GM19455 (cell line): ENCODE data around the gene BICC1.
"Not testable (repeated sequence)": the region's sequence is repeated elsewhere in the genome, so short reads cannot be mapped to it uniquely, and the experiment has no call there.

ENCODE experiments used
- ATAC-seq: cut with Tn5 transposase; IDR thresholded peaks from one replicate; pipeline ENCODE4 v1.9.1; 2021; ENCODE audit not compliant: unreplicated experiment

BICC1 gene

GRCh38 chr10:58597211-58597610 is 84.5 kb downstream of the BICC1 start:
- not testable (repeated sequence) for ATAC-seq

- ATAC-seq = no peak
Measured at GRCh38 chr10:58599927-58600553, 87.4 kb downstream of the BICC1 start.

- ATAC-seq = no peak
Measured at GRCh38 chr10:58608351-58608750, 95.7 kb downstream of the BICC1 start.

- ATAC-seq = no peak
Measured at GRCh38 chr10:58608826-58609531, 96.3 kb downstream of the BICC1 start.

DNA sequence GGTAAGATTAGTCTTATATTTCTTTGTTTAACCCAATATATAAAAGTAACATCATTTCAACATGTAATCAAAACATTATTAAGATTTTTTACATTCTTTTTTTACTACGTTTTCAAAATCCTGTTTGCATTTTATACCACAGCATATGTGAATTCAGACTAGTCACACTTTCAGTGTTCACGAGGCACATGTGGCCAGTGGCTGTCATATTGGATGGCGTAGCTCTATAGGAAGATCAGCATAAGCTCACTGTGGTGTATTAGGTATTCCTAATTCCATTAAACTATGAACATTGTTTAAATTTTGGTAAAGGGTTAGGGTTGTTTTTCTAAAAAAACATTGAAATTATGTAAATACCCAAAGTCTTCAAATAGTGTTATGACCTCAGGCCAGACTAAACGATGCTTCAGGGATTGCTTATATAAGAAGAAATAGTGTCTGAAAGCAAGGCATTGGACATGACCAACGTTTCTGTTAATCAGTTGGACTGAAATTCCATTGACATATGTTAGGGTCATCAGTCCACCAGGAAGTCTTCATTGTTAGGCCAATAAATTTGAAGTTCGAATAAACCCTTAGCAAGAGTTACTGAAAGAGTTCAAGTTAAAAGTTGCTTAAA is 97.0 kb downstream of the BICC1 start:
- ATAC-seq = no peak

DNA sequence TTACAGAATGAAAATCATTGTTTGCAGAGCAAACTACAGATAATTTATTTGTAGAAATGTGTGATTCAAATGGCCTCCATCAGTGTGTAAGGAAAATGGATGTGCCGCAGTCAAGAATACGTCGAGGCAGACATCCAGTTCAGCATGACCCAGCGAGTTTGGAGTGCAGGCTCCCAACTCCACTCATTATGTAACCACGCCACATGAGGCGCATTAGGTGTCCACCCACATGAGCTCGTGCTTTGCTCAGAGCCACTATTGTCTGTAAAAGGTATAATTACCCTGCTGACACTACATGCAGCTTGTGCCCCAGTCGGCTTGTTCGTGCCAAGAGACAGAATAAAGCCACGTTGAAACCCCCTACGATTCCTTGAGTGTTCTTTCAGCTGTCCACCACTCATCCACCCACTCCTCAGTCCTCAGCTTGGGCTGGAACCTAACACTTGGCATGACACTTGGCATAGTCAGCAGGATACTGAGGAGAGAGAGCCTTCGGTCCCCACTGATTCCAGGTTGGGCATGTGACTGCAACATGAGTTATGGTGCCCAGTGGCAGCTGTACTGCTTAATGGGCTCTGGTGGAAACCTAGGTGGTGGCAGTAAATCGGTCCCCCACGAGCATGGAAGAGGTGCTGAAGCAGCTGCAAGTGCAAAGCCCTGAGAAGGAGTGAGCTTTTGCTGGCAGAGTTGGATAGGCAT is 102.7 kb downstream of the BICC1 start:
- no peak for ATAC-seq

DNA sequence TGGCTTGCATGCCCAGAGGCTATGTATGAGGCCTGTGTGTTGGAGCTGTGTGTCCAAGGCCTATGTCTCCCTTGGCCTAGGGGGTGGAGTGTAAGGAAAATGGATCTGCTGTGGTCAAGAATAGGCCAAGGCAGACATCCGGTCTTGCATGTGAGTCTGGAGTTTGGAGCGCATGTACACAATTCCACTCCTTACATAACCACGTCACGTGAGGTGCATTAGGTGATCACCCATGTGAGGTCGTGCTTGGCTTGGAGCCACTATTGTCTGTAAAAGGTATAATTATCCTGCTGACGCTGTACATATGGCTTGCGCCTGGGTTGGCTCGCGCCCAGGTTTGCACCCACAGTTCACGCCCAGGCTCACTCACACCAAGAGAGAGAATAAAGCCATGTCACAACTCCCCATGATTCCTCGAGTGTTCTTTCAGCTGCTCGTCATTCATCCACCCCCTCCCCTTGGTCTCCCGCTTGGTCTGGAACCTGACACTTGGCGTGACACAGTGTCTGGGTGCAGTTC is 105.5 kb downstream of the BICC1 start:
- no peak for ATAC-seq

DNA sequence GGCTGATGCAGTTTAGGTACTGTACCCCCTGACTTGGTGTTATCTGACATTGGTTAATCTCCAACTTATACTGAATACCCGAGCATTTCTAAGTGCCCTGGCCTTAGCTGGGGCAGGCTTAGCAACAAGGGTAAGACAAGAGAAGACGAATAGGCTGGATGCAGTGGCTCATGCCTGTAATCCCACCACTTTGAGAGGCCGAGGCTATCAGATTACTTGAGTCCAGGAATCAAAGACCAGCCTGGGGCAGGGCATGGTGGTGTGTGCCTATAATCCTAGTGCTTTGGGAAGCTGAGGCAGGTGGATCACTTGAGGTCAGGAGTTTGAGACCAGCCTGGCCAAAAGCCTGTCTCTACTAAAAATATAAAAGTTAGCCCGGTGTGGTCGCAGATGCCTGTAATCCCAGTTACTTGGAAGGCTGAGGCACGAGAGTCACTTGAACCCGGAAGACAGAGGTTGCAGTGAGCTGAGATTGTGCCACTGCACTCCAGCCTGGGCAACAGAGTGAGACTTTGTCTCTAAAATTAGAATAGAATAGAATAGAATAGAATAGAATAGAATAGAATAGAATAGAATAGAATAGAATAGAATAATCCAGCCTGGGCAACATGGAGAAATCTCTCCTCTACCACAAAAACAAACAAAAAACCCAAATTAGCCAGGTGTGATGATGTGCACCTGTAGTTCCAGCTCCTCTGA is 108.9 kb downstream of the BICC1 start:
- ATAC-seq = no peak

GRCh38 chr10:58622246-58622645 is 109.6 kb downstream of the BICC1 start:
- ATAC-seq = no peak

DNA sequence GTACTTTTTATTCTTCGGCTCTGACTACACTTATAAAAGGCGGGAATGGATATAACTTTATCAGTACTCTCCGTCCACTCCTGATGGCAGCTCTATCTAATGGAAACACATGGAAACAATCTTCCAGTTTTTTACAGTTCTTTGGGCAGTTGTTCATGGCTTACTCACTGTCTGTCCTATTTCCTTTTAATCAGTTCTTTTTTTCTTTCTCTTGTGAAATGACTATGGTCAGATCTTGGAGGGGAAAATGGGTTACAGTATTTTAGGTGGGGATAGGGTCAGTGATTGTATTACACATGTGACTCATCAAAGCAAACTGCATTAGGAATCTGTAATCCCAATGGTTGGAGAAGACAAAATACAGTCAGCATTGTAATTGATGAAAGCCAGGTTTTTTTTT is 112.4 kb downstream of the BICC1 start:
- no peak for ATAC-seq

- ATAC-seq = no peak
Measured at GRCh38 chr10:58627392-58627791, 114.7 kb downstream of the BICC1 start.

GRCh38 chr10:58631715-58632114 is 119.0 kb downstream of the BICC1 start:
- no peak for ATAC-seq

- no peak for ATAC-seq
Measured at GRCh38 chr10:58632216-58632615, 119.5 kb downstream of the BICC1 start.

GRCh38 chr10:58637352-58637751 is 124.7 kb downstream of the BICC1 start:
- no peak for ATAC-seq

DNA sequence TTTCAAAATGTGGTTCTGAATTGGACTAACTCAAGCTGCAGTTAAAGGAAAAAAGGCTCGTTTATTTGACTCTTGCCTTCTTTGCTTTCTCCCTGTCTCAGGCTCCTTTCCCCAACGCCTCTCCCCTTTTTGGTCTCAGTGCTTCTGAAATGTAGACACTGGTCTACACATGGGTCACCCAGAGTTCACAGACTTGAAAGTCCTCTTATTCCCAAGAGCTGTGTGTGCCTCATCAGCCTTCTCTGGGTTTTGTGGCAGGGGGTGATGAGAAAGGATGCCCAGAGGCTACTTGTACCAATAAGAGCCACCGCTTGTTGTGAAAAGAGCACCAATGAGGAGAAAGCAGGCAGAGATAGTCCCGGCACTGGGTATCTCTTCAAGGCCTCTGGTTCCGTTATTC is 125.7 kb downstream of the BICC1 start:
- ATAC-seq = no peak

GRCh38 chr10:58641095-58641531 is 128.4 kb downstream of the BICC1 start:
- ATAC-seq = no peak

DNA sequence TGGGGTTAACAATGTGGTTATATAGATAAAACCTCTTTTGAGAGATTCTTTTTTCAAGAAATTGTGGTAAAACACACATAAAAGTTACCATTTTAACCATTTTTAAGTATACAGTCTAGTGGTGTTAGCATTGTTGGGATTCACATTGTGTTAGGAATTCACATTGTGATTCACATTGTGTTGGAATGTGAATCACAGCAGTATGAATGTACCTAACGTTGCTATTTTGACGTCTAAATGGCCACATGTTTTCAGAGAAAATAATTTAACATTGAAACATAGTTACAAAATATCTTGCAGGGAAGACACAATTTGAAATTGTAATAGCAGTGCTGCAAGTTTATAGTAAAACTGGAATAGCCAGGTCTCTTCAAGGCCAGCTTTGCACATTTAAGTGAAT is 129.0 kb downstream of the BICC1 start:
- ATAC-seq = no peak

- no peak for ATAC-seq
Measured at GRCh38 chr10:58642283-58642682, 129.6 kb downstream of the BICC1 start.

GRCh38 chr10:58642916-58643428 is 130.3 kb downstream of the BICC1 start:
- no peak for ATAC-seq

- no peak for ATAC-seq
Measured at GRCh38 chr10:58644311-58644710, 131.6 kb downstream of the BICC1 start.
